ENCODE measurements around the gene NCAM1.

DNA sequence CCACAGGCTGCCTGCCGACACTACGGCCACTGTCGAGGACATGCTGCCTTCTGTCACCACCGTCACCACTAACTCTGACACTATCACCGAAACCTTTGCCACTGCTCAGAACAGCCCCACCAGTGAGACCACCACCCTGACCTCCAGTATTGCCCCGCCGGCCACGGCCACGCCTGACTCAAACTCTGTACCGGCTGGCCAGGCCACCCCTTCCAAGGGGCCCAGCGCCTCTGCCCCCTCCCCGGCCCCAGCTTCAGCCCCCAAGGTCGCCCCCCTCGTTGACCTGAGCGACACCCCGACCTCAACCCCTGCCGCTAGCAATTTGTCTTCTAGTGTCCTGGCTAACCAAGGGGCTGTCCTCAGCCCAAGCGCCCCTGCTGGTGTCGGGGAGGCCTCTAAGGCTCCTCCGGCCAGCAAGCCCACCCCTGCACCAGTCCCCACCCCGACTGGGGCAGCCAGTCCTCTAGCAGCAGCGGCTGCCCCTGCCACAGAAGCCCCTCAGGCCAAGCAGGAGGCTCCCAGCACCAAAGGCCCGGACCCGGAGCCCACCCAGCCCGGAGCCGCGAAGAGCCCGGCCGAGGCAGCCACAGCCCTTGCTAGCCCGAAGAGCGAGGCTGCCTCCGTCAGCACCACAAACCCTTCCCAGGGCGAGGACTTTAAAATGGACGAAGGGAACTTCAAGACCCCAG, 311.9 kb downstream of the NCAM1 start:
- TF ChIP-seq POLR2A (IDR thresholded peaks at IDR 0.05), result no peak
- TF ChIP-seq, protein P1, sequence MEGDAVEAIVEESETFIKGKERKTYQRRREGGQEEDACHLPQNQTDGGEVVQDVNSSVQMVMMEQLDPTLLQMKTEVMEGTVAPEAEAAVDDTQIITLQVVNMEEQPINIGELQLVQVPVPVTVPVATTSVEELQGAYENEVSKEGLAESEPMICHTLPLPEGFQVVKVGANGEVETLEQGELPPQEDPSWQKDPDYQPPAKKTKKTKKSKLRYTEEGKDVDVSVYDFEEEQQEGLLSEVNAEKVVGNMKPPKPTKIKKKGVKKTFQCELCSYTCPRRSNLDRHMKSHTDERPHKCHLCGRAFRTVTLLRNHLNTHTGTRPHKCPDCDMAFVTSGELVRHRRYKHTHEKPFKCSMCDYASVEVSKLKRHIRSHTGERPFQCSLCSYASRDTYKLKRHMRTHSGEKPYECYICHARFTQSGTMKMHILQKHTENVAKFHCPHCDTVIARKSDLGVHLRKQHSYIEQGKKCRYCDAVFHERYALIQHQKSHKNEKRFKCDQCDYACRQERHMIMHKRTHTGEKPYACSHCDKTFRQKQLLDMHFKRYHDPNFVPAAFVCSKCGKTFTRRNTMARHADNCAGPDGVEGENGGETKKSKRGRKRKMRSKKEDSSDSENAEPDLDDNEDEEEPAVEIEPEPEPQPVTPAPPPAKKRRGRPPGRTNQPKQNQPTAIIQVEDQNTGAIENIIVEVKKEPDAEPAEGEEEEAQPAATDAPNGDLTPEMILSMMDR (IDR thresholded peaks at IDR 0.05), result no peak
- TF ChIP-seq POLR2AphosphoS5 (IDR thresholded peaks at IDR 0.05), result no peak
- TF ChIP-seq EP300 (IDR thresholded peaks at IDR 0.05), result no peak

Data from upper lobe of left lung (tissue), 4 donors.